ENCODE results near the gene SPATA19. TPM values are rescaled to one million over a fixed set of nuclear protein-coding genes. Genes with fewer than 3 reads are reported as not detected.

Gene SPATA19
- total and polyA plus RNA-seq, 2 of the 13 experiments (the other 11 are each of a cell fraction or from before 2014, with no cell fraction given): not detected

DNA sequence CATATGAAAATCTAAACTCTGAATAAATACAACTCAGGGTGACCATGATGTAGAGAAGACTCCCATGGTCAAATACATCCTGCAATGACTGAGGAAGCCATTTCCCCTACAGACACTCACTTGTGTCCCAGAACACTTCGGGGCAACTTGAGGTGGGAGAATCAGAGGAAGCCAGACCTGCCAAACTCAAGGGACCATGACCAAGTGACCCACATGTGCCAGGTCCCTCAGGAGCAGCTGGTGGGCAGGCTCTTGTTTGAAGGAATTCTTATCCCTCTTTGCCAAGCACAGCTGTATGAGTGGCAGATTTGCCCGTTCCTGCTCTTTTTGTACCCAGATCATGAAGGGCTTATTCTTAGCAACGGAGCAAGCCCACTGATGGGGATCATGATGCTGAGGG lies 17.8 kb downstream of the SPATA19 start (continued):
- TF ChIP-seq MBD4 (IDR thresholded peaks at IDR 0.05; ENCODE audit: borderline replicate concordance, low read length) (no peak), SIX1 (CRISPR knock-in tag; IDR thresholded peaks at IDR 0.05; ENCODE audit: borderline replicate concordance) (no peak), TCF7 (IDR thresholded peaks at IDR 0.05; ENCODE audit: low read depth) (no peak)
- TF ChIP-seq, protein P1, sequence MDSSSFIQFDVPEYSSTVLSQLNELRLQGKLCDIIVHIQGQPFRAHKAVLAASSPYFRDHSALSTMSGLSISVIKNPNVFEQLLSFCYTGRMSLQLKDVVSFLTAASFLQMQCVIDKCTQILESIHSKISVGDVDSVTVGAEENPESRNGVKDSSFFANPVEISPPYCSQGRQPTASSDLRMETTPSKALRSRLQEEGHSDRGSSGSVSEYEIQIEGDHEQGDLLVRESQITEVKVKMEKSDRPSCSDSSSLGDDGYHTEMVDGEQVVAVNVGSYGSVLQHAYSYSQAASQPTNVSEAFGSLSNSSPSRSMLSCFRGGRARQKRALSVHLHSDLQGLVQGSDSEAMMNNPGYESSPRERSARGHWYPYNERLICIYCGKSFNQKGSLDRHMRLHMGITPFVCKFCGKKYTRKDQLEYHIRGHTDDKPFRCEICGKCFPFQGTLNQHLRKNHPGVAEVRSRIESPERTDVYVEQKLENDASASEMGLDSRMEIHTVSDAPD (CRISPR knock-in tag; IDR thresholded peaks at IDR 0.05): no peak
- TF ChIP-seq, protein P2, sequence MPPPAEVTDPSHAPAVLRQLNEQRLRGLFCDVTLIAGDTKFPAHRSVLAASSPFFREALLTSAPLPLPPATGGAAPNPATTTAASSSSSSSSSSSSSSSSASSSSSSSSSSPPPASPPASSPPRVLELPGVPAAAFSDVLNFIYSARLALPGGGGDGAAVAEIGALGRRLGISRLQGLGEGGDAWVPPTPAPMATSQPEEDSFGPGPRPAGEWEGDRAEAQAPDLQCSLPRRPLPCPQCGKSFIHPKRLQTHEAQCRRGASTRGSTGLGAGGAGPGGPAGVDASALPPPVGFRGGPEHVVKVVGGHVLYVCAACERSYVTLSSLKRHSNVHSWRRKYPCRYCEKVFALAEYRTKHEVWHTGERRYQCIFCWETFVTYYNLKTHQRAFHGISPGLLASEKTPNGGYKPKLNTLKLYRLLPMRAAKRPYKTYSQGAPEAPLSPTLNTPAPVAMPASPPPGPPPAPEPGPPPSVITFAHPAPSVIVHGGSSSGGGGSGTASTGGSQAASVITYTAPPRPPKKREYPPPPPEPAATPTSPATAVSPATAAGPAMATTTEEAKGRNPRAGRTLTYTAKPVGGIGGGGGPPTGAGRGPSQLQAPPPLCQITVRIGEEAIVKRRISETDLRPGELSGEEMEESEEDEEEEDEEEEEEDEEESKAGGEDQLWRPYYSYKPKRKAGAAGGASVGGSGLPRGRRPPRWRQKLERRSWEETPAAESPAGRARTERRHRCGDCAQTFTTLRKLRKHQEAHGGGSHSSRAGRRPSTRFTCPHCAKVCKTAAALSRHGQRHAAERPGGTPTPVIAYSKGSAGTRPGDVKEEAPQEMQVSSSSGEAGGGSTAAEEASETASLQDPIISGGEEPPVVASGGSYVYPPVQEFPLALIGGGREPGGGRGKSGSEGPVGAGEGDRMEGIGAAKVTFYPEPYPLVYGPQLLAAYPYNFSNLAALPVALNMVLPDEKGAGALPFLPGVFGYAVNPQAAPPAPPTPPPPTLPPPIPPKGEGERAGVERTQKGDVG (CRISPR knock-in tag; IDR thresholded peaks at IDR 0.05; ENCODE audit: borderline replicate concordance): no peak
- TF ChIP-seq, protein P3, sequence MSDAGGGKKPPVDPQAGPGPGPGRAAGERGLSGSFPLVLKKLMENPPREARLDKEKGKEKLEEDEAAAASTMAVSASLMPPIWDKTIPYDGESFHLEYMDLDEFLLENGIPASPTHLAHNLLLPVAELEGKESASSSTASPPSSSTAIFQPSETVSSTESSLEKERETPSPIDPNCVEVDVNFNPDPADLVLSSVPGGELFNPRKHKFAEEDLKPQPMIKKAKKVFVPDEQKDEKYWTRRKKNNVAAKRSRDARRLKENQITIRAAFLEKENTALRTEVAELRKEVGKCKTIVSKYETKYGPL (CRISPR knock-in tag; IDR thresholded peaks at IDR 0.05): no peak

DNA sequence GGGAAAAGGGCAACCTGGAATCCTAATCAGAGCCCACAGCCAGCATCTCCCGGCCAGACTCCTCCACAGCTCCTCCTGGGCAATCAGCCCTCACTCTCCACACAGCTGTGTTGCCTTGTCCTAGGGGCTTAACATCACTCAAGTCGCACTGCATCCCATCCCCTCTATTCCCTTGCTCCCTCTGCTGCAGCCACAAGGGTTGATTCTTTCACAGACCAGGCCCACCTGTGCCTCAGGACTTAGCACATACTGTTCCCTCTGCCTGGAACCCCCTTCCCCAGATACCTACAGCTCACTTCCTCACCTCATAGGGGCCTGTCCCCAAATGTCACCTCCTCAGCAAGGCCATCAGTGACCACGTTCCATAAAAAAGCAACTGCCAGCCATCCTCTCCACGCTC lies 18.4 kb downstream of the SPATA19 start:
- WGBS (ENCODE audit: low lambda C conversion rate): 0% methylated on average over 4 of the region's 4 CpGs
- DNase-seq (ENCODE audit: low spot score) (no peak), FAIRE-seq (no peak), ATAC-seq (no peak)
- no peaks in the 10 kb centered on the region for H3K36me3 ChIP-seq (replicated peaks in 1 of 2; ENCODE audit: control insufficient read depth in 1 of 2, insufficient read depth in 2 of 2, low read length in 2 of 2)
- H3K27ac ChIP-seq (ENCODE audit: extremely low read length, insufficient read depth, low read length): no peak overlapping the region
- H3K4me1 ChIP-seq (ENCODE audit: insufficient read depth, low read length): no peaks in the 10 kb centered on the region
- POLR2A ChIA-PET: no interaction called here
- in situ Hi-C loops (cut with HindIII; ENCODE audit: extremely low pct_ligation_motif_present, low pct_unique_long_range_greater_than_20kb): loop anchor here (10.0 kb wide), 1 partner anchor 692 kb away; no protein-coding TSS in a partner anchor
- CTCF ChIA-PET (ENCODE audit: low intra/inter-chr PET ratio, low total read pairs): no interaction called here
- H3K9ac ChIP-seq (ENCODE audit: insufficient read depth, low read depth, low read length): no peak overlapping the region
- intact Hi-C loops (cut with micrococcal nuclease; ENCODE audit: unreplicated experiment): no loop called here
- H2AFZ ChIP-seq (ENCODE audit: low read length): no peak overlapping the region
- no peaks in the 10 kb centered on the region for H4K20me1 ChIP-seq (ENCODE audit: insufficient read depth, low read length)
- H3K27me3 ChIP-seq (ENCODE audit: control insufficient read depth in 1 of 2, insufficient read depth in 2 of 2, low read length in 2 of 2): no peaks in the 10 kb centered on the region; a peak in 1 of 5 replicates
- no peaks in the 10 kb centered on the region for H3K9me3 ChIP-seq (ENCODE audit: low read length)
- no peak overlapping the region for H3K4me3 ChIP-seq (replicated peaks in 1 of 3; ENCODE audit: insufficient read depth in 1 of 3, low read depth in 2 of 3, low read length in 3 of 3)
- H3K79me2 ChIP-seq (ENCODE audit: insufficient read depth, low read length): no peaks in the 10 kb centered on the region
- no peak overlapping the region for H3K4me2 ChIP-seq (ENCODE audit: low read depth, low read length)
- no TSS peak for BruUV-seq (replicated peaks)
- TF ChIP-seq MZF1 (CRISPR knock-in tag; IDR thresholded peaks at IDR 0.05; ENCODE audit: borderline replicate concordance) (no peak), ZNF44 (CRISPR knock-in tag; IDR thresholded peaks at IDR 0.05) (no peak)
- TF ChIP-seq, protein P4, sequence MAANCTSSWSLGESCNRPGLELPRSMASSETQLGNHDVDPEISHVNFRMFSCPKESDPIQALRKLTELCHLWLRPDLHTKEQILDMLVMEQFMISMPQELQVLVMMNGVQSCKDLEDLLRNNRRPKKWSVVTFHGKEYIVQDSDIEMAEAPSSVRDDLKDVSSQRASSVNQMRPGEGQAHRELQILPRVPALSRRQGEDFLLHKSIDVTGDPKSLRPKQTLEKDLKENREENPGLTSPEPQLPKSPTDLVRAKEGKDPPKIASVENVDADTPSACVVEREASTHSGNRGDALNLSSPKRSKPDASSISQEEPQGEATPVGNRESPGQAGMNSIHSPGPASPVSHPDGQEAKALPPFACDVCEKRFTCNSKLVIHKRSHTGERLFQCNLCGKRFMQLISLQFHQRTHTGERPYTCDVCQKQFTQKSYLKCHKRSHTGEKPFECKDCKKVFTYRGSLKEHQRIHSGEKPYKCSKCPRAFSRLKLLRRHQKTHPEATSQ (CRISPR knock-in tag; IDR thresholded peaks at IDR 0.05; ENCODE audit: borderline replicate concordance): no peak

Data from HepG2 (cell line).